Liver (tissue), 9 donors: ENCODE data around the gene CUX1. TPM values are rescaled to one million over a fixed set of nuclear protein-coding genes. Genes with fewer than 3 reads are reported as not detected.

ENCODE experiments used
- DNase-seq: peaks from one replicate; pipeline ENCODE4 v3.0.0-alpha.2; 2017; ENCODE audit warnings: low spot score
- H3K27ac ChIP-seq, 2 donors: one replicate each; pipeline ENCODE4 v1.7.0; 2013; ENCODE audit warnings: inconsistent platforms in 2 of 2, low read length in 2 of 2, control low read depth in 1 of 2, low read depth in 1 of 2, mild to moderate bottlenecking in 1 of 2
- H3K27me3 ChIP-seq, 4 donors: one replicate each; pipeline versions ENCODE4 v1.6.1 to v1.7.0; 2013; ENCODE audit warnings: low read length in 3 of 4, inconsistent platforms in 1 of 4, mild to moderate bottlenecking in 1 of 4, moderate library complexity in 1 of 4; ENCODE audit not compliant: control insufficient read depth in 4 of 4, insufficient read depth in 4 of 4
- H3K36me3 ChIP-seq, 4 donors: one replicate each; pipeline versions ENCODE4 v1.6.1 to v1.7.0; 2013; ENCODE audit warnings: low read length in 3 of 4, mild to moderate bottlenecking in 3 of 4, low read depth in 1 of 4, moderate library complexity in 1 of 4; ENCODE audit not compliant: control insufficient read depth in 4 of 4, insufficient read depth in 3 of 4
- H3K4me1 ChIP-seq, 4 donors: one replicate each; pipeline versions ENCODE4 v1.6.1 to v1.7.0; 2013; ENCODE audit warnings: low read length in 3 of 4, mild to moderate bottlenecking in 3 of 4, moderate library complexity in 1 of 4; ENCODE audit not compliant: control insufficient read depth in 4 of 4, insufficient read depth in 4 of 4
- H3K4me3 ChIP-seq, 3 donors: one replicate each; pipeline versions ENCODE4 v1.6.1 to v1.7.0; 2013; ENCODE audit warnings: low read length in 3 of 3, control low read depth in 1 of 3, low read depth in 1 of 3, mild to moderate bottlenecking in 1 of 3
- H3K9ac ChIP-seq, 2 donors: one replicate each; pipeline ENCODE4 v1.7.0; 2013; ENCODE audit warnings: low read length in 2 of 2, mild to moderate bottlenecking in 2 of 2, moderate library complexity in 2 of 2, control low read depth in 1 of 2, low read depth in 1 of 2
- H3K9me3 ChIP-seq, 4 donors: one replicate each; pipeline versions ENCODE4 v1.6.1 to v1.7.0; 2013; ENCODE audit warnings: low read length in 3 of 4; ENCODE audit not compliant: control insufficient read depth in 4 of 4
- GABPA ChIP-seq, 2 donors: IDR thresholded peaks in 1 of 2; conservative IDR thresholded peaks in 1 of 2; 2 replicates each; pipeline ENCODE4 v1.6.1; 2016; ENCODE audit warnings: antibody characterized with exemption in 2 of 2, mild to moderate bottlenecking in 1 of 2, moderate library complexity in 1 of 2
- HNF4A ChIP-seq, 2 donors: conservative IDR thresholded peaks; 2 replicates each; pipeline ENCODE4 v1.6.1; 2016; ENCODE audit warnings: antibody characterized with exemption in 2 of 2, mild to moderate bottlenecking in 2 of 2
- HNF4G ChIP-seq: IDR thresholded peaks from 2 replicates; pipeline ENCODE4 v1.6.1; 2016; ENCODE audit warnings: antibody characterized with exemption
- JUND ChIP-seq, 2 donors: IDR thresholded peaks; 2 replicates each; pipeline ENCODE4 v1.6.1; 2016; ENCODE audit warnings: antibody characterized with exemption in 2 of 2
- NR2F2 ChIP-seq: IDR thresholded peaks from 2 replicates; pipeline ENCODE4 v1.6.1; 2016; ENCODE audit warnings: antibody characterized with exemption
- RAD21 ChIP-seq, 2 donors: IDR thresholded peaks; 2 replicates each; pipeline ENCODE4 v1.6.1; 2016; ENCODE audit warnings: antibody characterized with exemption in 2 of 2, mild to moderate bottlenecking in 2 of 2
- RXRA ChIP-seq, 2 donors: IDR thresholded peaks; 2 replicates each; pipeline ENCODE4 v1.6.1; 2017 to 2018; ENCODE audit warnings: antibody characterized with exemption in 2 of 2, mild to moderate bottlenecking in 1 of 2
- SP1 ChIP-seq: IDR thresholded peaks from 2 replicates; pipeline ENCODE4 v1.6.1; 2018; ENCODE audit warnings: antibody characterized with exemption, mild to moderate bottlenecking
- YY1 ChIP-seq: IDR thresholded peaks from 2 replicates; pipeline ENCODE4 v1.6.1; 2016; ENCODE audit warnings: antibody characterized with exemption, mild to moderate bottlenecking
- WGBS: extraction: QIAGEN DNeasy Blood & Tissue Kit; methylation state at CpG from one replicate; pipeline ENCODE4 v1.1.7; 2013; 5-methylcytosine and 5-hydroxymethylcytosine counted together
- polyA plus RNA-seq, 2 donors: library from polyadenylated mRNA; stranded (reverse) in 1 of 2; unstranded in 1 of 2; fragments of 200-250 nt in 1 of 2; fragments of >200 nt in 1 of 2; fragmentation: Nextera tagmentation in 1 of 2; extraction: Ambion mirVana in 1 of 2; gene quantifications; one replicate each; pipeline versions ENCODE4 v1.2.1 to v1.2.3, GENCODE V29; 2013 to 2015
- total RNA-seq, 2 donors: library from RNA; depleted of rRNA; stranded (reverse); fragments of >200 nt; gene quantifications; one replicate each; pipeline ENCODE4 v1.2.3, GENCODE V29; 2014
- TF ChIP-seq, protein P1 (sequence below): IDR thresholded peaks from 2 replicates; pipeline ENCODE4 v1.6.1; 2016; ENCODE audit warnings: antibody characterized with exemption
- TF ChIP-seq, protein P2 (sequence below): IDR thresholded peaks from 2 replicates; pipeline ENCODE4 v1.6.1; 2016; ENCODE audit warnings: antibody characterized with exemption
- TF ChIP-seq, protein P3 (sequence below): fragments of 150-350 bp; IDR thresholded peaks from 2 replicates; pipeline ENCODE4 v1.5.1; 2017; ENCODE audit warnings: improper control_type of control experiment, low read depth, low read length; ENCODE audit not compliant: missing input control
- TF ChIP-seq, protein P4 (sequence below): IDR thresholded peaks from 2 replicates; pipeline ENCODE4 v1.6.1; 2016; ENCODE audit warnings: antibody characterized with exemption
- TF ChIP-seq, protein P5 (sequence below): IDR thresholded peaks from 2 replicates; pipeline ENCODE4 v1.6.1; 2016; ENCODE audit warnings: antibody characterized with exemption, mild to moderate bottlenecking
- donor health status: healthy.
- donor health status: healthy.
- donor health status: healthy.
- donor health status: healthy.
- donor health status: healthy.

The CUX1 gene
- total and polyA plus RNA-seq, 4 donors, result 18.6 to 40.6 (median 21.4) TPM

DNA sequence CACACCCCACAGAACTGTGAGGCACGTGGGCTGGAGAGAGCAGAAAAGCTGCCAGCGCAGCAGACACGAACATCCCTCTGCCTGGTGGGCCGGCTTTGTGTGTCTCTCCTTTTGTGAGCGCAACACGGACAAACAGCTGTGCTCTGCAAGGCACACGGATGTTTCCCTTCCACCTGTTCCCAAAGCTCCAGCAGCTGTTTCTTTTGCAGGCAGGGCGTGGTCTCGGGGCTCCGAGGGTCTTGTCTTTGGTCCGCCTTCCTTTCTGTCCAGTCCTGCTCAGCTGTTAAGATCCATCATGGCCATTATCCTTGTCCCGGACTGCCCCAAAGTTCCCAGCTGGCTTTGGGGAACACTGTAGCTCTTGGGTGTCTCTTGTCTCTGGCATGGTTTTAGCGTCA lies 436.5 kb downstream of the CUX1 start:
- no peak for TF ChIP-seq RXRA (IDR thresholded peaks at IDR 0.05)
- TF ChIP-seq, protein P1, sequence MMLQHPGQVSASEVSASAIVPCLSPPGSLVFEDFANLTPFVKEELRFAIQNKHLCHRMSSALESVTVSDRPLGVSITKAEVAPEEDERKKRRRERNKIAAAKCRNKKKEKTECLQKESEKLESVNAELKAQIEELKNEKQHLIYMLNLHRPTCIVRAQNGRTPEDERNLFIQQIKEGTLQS, result no peak
- TF ChIP-seq SP1, result no peak
- no peak for TF ChIP-seq HNF4G
- TF ChIP-seq, protein P2, sequence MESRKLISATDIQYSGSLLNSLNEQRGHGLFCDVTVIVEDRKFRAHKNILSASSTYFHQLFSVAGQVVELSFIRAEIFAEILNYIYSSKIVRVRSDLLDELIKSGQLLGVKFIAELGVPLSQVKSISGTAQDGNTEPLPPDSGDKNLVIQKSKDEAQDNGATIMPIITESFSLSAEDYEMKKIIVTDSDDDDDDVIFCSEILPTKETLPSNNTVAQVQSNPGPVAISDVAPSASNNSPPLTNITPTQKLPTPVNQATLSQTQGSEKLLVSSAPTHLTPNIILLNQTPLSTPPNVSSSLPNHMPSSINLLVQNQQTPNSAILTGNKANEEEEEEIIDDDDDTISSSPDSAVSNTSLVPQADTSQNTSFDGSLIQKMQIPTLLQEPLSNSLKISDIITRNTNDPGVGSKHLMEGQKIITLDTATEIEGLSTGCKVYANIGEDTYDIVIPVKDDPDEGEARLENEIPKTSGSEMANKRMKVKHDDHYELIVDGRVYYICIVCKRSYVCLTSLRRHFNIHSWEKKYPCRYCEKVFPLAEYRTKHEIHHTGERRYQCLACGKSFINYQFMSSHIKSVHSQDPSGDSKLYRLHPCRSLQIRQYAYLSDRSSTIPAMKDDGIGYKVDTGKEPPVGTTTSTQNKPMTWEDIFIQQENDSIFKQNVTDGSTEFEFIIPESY, result no peak
- TF ChIP-seq, protein P3, sequence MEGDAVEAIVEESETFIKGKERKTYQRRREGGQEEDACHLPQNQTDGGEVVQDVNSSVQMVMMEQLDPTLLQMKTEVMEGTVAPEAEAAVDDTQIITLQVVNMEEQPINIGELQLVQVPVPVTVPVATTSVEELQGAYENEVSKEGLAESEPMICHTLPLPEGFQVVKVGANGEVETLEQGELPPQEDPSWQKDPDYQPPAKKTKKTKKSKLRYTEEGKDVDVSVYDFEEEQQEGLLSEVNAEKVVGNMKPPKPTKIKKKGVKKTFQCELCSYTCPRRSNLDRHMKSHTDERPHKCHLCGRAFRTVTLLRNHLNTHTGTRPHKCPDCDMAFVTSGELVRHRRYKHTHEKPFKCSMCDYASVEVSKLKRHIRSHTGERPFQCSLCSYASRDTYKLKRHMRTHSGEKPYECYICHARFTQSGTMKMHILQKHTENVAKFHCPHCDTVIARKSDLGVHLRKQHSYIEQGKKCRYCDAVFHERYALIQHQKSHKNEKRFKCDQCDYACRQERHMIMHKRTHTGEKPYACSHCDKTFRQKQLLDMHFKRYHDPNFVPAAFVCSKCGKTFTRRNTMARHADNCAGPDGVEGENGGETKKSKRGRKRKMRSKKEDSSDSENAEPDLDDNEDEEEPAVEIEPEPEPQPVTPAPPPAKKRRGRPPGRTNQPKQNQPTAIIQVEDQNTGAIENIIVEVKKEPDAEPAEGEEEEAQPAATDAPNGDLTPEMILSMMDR, result no peak
- TF ChIP-seq, protein P4, sequence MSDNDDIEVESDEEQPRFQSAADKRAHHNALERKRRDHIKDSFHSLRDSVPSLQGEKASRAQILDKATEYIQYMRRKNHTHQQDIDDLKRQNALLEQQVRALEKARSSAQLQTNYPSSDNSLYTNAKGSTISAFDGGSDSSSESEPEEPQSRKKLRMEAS, result no peak
- no peak for TF ChIP-seq GABPA (IDR thresholded peaks at IDR 0.05 in 1 of 2, conservative IDR thresholded peaks at IDR 0.05 in 1 of 2)
- TF ChIP-seq, protein P5, sequence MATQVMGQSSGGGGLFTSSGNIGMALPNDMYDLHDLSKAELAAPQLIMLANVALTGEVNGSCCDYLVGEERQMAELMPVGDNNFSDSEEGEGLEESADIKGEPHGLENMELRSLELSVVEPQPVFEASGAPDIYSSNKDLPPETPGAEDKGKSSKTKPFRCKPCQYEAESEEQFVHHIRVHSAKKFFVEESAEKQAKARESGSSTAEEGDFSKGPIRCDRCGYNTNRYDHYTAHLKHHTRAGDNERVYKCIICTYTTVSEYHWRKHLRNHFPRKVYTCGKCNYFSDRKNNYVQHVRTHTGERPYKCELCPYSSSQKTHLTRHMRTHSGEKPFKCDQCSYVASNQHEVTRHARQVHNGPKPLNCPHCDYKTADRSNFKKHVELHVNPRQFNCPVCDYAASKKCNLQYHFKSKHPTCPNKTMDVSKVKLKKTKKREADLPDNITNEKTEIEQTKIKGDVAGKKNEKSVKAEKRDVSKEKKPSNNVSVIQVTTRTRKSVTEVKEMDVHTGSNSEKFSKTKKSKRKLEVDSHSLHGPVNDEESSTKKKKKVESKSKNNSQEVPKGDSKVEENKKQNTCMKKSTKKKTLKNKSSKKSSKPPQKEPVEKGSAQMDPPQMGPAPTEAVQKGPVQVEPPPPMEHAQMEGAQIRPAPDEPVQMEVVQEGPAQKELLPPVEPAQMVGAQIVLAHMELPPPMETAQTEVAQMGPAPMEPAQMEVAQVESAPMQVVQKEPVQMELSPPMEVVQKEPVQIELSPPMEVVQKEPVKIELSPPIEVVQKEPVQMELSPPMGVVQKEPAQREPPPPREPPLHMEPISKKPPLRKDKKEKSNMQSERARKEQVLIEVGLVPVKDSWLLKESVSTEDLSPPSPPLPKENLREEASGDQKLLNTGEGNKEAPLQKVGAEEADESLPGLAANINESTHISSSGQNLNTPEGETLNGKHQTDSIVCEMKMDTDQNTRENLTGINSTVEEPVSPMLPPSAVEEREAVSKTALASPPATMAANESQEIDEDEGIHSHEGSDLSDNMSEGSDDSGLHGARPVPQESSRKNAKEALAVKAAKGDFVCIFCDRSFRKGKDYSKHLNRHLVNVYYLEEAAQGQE, result no peak
- TF ChIP-seq RAD21 (IDR thresholded peaks at IDR 0.05), result no peak
- no peak for TF ChIP-seq NR2F2
- TF ChIP-seq HNF4A (conservative IDR thresholded peaks at IDR 0.05), result no peak
- TF ChIP-seq JUND (IDR thresholded peaks at IDR 0.05), result no peak
- no peak for TF ChIP-seq YY1
- Histone ChIP-seq H3K9ac (no peak overlapping the region), H3K27me3 (no peaks in the 10 kb centered on the region), H3K36me3 (peaks cover 0 to 2% (median 0%) of the 10 kb centered on the region in 4 donors), H3K4me3 (no peak overlapping the region), H3K27ac (no peak overlapping the region), H3K9me3 (no peaks in the 10 kb centered on the region), H3K4me1 (peaks cover 0 to 23% (median 10%) of the 10 kb centered on the region in 4 donors)
- 97% methylated on average over 13 of the region's 13 CpGs for WGBS
- no peak for DNase-seq

DNA sequence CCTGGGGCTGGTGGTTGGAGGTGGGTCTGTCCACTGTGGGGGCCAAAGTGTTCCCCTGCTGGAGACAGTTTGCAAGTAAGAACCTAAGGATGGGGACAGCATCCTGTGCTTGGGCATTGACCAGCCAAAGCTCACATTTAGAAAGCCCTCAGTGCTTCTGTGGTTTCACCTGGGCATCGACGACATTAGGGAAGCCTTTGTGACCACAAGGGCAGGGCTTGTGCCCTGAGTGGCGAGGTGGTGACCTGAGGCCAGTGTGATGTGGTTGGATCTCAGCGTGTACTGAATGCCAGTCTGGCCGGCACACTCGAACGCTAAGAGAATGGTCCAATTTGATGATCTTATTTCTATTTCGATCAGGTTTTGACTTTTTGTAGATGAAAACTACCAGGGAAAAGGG lies 437.1 kb downstream of the CUX1 start:
- DNase-seq, result no peak
- TF ChIP-seq, protein P5, result no peak
- Histone ChIP-seq H3K9ac (no peak overlapping the region), H3K4me1 (peaks cover 0 to 23% (median 10%) of the 10 kb centered on the region in 4 donors), H3K27me3 (no peaks in the 10 kb centered on the region), H3K4me3 (no peak overlapping the region), H3K36me3 (no peaks in the 10 kb centered on the region), H3K9me3 (no peaks in the 10 kb centered on the region), H3K27ac (no peak overlapping the region)
- 92% methylated on average over 8 of the region's 8 CpGs for WGBS
